Glomerular endothelial cell (primary cell): ENCODE measurements around the gene FMN2. TPM values are rescaled to one million over a fixed set of nuclear protein-coding genes. Genes with fewer than 3 reads are reported as not detected.

Source experiments
- DNase-seq: peaks from one replicate; pipeline ENCODE4 v3.0.0-alpha.2; 2011; ENCODE audit warnings: low read depth, low spot score; ENCODE audit errors: extremely low read depth
- total RNA-seq: library from RNA; depleted of rRNA; stranded (reverse); fragments of >200 nt; gene quantifications from 2 replicates; pipeline ENCODE4 v1.2.3, GENCODE V29; 2015

FMN2 gene
- total RNA-seq, 1 donor from 2014 or later, result 7.5 TPM

DNA sequence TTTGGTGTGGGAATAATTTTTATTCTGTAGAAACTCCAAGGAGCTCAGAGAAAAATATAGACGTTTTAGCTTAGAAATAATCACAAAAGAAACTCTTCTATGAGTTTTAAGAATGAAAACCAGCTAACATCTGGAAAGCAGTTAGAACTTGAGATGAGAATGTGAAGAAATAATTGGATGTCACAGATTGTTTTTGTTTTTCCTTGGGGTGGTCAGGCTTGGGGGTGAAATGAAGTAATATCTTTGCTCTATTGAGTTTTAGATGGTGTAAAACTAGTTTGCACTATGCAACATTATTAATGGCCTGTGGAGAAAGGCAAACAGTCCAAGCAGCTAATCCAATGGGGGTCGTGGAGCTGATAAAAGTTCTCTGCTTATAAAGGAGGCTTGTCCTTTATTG, 101.2 kb downstream of the FMN2 start:
- no peak for DNase-seq

DNA sequence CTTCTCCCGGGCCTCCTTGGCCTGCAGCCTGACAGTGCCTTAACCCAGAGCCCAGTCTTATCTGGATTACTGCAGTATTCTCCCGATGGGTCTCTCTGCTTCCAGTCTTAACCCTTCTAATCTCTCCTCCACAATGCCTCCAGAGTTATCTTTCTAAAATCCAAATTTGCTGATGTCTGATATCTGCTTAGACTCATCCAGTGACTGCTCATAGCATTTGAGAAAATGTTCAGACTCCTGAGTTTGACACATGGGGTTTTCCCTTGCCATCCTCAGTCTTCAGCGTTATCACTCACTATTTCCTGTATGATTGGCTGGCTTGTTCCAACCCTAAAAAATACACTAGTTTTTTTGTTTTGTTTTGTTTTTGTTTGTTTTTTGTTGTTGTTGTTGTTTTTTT, 102.0 kb downstream of the FMN2 start:
- no peak for DNase-seq

DNA sequence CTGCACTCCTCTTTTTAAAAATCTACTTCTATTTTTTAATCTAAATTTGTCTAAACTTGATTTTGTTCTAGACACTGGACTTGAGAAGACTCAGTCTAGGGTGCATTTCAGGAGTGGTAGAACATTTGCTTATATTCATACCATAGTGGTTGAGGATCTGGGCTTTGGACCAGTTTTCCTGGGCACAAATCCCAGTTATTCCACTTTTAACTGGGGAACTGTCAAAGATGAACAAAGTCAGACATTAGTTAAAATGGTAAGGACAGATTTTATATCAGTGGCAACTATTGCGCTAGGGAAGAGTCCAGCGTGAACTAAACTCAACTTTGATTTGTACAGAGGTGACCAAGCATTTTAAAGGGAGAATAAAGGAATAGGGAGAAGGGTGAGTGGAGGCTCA, 102.4 kb downstream of the FMN2 start:
- no peak for DNase-seq

DNA sequence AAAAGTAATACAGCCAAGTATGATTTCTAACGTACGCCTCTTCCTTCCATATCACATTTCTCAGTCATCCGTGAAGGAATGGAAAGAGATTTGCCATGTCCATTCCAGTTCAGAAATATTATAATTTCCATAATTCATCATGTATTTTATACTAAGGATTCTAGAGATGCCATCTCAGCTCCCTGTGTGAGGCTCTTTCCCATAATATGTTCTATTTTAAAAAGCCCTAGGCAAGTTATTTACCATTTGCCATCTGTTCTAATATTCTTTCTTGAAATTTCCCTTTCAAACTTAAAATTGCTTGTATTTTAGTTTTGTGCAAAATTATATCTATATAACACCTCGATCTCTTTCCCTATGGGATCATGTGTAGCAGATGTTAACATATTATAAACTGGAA, 106.7 kb downstream of the FMN2 start:
- no peak for DNase-seq

DNA sequence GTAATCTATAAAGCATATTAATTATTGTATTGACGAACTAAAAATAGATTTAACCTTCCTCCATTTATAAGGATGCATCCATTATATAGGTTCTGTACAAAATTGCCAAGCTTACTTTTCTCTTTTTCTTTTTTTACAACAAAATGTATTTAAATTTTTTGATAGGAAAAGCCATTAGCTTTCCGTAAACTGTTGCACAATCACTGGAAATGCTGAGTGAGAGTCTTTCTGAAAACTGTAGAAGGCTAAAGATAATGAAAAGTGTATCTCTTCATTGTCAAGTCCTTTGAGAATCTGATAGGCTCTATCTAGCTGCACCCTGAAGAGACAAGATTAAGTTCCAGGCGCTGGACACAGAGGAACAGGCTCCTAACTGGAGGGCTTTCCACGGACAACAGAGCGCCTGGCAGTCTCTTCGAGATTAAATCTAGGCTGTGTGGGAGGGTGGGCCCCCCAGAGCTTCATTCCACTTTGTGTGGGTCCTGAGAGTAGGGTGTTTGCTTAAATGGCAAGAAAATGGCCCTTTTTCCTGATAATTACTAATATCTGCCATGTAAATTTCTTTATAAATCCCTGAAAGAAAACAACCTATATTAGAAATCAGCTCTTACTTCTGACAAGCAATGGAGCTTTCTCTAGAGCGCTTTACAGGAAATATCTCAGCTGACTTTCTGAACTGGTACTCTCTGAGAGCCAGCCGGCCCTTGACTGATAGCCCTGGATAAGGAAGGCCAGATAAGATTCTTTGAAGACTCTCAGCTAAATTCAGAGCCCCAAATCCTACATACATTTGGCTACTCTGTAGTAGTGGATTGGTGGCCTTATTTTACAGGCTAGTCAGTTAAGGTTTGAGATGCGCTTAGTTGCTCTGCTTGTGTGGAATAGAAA, 108.3 kb downstream of the FMN2 start:
- DNase-seq, result no peak

DNA sequence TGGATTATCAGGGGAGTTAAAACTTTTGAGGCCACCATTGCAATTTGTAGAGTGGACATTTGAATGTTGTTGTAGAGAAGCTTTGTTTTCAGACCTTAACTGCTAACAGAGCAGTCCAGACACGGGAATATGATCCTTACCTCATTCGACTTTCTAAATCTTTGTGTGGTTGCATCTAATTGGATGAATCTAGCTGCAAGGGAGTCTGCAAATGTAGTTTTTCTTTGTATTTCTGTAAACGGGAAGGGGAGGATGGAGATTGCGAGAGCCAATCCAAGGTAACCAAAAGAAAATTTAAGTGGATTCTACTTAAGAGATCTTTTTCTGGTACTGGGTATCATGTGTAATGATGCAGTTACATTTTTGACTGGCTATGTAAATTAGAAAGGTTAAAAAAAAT, 110.2 kb downstream of the FMN2 start:
- no peak for DNase-seq

DNA sequence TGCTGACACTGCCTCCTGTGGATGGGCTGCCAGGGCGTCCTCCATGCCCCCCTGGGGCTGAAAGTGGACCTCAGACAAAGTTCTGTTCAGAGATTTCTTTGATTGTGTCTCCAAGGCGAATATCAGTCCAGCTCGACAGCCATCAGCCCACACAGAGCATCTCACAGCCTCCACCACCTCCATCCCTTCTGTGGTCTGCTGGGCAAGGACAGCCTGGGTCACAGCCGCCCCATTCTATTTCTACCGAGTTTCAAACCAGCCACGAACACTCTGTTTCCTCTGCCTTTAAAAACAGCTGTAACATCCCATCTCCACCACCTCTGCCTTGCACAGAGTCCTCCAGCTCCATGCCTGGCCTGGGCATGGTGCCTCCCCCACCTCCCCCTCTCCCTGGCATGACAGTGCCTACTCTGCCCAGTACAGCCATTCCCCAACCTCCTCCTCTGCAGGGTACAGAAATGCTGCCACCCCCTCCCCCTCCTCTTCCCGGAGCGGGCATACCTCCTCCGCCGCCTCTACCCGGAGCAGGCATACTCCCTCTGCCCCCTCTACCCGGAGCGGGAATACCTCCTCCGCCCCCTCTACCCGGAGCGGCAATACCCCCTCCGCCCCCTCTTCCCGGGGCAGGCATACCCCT, 115.5 kb downstream of the FMN2 start:
- DNase-seq, result no peak

DNA sequence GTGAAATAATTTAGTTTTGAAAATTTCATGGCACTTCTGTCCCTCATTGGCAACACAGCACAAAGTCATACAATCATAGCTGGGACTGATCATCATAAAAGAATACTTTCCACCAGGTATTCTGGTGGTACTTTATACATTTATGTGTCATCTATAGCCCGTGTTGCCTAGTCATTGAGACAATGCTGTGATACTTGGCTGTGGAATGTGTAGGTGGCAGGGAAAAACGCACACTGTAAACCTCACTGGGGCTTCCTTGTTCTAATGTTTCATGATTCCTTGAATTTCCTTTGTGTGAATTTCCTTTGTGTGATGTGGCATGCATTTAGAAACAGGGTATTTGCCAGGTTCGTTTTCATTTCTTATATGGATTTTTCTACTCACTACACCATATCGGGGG, 118.3 kb downstream of the FMN2 start:
- no peak for DNase-seq

DNA sequence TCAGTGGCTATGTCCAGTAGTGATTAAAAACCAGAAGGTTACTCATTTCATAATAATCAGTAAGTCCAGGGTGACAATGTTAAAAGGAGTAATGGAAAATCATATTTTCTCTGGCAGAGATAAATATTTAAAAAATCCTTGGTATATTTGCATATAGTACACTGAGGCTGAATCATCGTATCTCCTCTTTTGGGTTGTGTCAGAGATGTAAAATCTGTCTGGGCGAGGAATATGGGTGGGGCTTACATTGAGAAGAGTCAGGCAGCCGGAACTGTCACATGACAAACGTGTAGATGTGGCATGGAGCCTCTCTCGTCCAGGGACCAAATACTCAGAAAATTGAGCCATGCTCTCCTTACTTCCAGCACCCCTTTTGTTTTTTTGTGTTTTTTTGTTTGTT, 120.9 kb downstream of the FMN2 start:
- DNase-seq, result no peak

DNA sequence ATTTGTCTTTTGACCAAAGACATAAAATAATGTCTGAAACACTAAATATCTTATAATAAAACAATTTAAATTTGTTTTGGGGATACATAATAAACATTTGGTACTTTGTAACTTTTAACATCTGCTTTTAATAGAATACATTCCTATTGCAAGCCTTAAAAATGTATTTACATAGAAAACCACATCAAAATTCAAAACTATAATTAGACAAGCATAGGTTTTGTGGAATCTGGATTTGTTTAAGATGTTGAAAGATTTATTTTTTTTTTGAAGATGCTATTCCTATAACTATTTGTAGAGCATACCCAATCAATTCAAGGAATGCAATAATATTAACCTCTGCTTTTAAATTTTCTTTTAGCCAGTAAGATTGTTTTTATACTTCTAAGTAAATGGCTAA, 125.7 kb downstream of the FMN2 start:
- DNase-seq, result no peak

DNA sequence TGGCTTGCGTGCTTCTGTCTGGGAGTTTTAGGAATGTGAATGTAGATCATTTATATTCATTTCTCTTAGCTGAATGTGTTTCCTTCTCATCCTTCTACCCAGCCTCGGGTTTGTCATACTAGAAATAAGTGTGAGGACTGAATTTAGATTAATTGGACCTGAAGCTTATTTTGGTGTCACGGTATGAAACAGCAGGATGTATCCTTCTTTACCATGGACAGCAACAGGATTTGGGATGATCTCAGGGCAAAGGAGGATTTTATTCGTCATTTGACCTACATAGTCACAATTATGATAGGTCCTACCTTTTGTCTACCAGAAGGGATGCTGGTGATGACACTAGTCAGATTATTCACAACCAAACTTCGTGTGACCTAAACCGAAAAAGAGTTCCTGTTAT, 127.4 kb downstream of the FMN2 start:
- no peak for DNase-seq

DNA sequence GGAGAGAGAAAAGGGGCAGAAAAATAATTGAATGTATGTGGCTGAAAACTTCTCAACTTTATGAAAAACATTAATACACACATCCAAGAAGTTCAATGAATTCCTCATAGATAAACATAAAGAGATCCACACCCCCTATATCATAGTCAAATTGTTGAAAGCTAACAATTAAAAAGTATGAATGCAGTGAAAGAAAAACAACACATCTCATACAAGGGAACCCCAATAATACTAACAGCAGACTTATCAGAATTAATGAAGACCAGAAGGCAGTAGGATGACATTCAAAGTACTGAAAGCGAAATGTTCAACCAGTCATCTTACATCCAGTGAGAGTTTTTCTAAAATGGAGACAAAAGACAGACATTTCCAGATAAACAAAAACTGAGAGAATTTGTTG, 134.4 kb downstream of the FMN2 start:
- DNase-seq, result no peak

DNA sequence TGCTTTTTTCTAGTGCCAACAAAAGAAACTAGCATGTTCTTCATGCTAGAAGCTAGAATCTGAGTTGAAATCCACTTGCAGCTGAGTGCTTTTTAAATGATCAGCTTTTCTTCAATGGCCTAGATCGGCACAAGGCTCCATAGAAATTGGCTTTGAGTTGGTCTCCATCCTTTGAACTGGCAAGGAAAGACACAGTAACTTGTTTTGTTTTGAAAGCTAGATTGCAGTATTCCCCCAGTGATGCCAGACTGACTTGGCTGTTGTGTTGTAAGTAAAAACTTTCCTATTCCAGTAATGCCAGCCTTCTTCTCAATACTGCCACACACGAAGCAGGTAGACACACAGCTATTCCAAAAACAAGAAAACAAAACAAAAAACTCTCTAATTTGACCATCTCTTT, 139.1 kb downstream of the FMN2 start:
- no peak for DNase-seq

DNA sequence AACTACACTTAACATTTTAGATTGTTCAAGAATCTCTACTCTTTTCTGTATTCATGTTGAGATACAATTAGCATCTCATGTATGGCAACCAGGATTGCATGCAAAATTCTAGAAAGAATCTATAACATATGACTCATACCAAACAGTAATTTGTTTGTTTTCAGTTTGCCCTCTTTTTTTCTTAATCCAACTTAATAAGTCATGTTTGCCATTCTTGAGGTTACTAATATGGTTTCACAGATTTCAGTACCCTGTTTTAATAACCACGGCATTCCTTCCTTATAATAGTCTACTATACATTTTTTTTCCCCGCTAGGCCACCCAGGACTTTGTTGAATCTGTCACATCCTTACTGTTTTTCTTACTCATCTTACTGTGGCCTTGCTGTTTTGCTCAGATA, 140.8 kb downstream of the FMN2 start:
- DNase-seq, result no peak

DNA sequence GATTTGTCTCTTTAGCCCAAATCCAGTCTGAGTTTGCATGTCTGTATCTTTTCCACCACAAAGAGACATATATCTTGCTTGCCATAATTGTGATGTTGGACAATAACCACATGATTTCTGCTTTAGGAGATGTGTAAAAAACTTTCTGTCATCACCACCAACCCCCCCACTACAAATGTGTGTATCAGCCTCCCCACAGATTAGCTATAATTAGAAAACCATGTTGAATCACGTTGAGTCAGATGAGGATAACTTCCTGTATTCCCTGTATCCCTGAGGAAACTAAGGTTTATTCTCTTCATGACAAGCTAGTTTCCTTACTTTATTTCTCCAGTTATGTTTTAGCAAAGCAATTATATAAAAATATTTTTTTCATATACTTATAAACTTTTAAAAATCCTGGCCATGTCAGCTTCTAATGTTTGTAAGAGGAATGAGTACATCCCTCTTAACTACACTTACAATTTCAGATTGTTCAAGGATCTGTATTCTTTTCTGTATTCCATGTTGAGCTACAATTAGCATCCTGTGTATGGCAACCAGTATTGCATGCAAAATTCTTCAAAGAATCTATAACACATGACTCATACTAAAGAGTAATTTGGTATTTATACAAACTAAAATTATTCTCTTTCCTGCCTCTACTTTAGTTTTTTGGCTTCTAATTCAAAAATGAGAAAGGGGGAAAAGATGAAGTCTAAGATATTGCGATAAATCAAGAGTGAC, 143.0 kb downstream of the FMN2 start:
- DNase-seq, result no peak

DNA sequence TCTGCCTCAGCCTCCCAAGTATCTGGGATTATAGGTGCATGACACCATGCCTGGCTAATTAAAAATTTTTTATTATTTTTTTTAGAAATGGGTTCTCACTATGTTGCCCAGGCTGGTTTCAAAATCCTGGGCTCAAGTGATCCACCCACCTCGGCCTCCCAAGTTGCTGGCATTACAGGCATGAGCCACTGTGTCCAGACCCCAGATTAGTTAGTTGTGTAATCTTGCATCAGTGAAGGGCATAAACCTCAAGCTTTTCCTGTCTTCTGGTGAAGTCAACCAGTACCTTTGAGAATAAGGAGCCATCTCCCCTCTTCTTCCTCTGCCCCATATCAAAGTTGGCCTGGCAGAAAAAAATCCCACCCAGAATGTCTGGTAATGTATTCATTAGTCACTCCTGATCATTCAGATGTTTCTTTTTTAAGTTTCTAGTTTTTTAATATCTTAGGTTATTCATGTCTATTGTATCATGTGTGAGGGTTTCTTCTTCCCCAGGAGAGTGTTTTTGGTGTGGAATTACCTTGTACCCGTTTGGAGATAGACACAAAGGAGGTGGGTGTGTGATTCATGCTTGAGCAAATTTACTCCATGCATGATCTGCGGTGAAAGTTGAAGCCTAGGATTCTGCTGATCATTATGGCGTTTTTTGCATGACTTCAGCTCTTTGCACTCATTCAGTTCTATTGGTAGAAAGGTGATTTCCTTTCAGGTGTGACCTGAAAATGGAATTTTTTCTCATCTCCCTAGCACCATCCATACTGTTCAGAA, 144.0 kb downstream of the FMN2 start:
- DNase-seq, result no peak

DNA sequence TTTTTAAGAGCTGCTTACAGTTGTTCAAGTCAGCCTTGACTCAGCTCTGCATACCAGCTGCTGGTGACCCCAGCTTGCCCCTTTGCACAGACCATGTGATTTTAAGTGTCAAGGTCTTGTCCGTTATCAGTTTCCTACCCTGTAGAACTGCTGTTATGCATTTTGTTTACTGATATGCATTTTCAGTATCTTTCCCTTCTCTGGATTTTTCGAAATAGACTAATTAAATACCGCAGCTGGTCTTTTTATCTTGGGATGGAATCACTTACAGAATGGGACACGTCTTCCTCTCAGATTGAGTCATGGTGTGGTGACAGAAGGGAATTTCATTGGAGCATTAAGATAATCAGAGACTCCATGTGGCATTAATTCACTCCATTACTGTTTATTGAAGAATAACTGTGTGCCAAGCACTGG, 145.6 kb downstream of the FMN2 start:
- DNase-seq, result no peak

DNA sequence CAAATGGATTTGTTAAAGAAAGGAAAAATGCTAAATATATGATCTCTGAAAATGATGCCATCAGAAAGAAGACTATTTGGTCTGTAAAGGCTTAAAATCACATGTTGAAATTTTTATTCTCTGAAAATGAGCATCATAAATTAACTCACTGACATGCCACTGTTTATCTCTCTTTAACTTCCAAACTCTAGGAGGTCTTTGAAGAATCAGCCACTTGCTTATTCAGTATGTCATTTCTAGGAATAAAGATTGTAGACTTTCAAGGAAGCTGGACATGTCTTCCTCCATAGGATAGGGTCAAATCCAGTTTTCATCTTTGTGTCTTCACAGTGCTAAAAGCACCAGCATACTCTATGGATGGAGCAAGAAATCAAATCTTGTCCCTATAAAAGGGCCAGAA, 147.6 kb downstream of the FMN2 start:
- DNase-seq, result no peak

DNA sequence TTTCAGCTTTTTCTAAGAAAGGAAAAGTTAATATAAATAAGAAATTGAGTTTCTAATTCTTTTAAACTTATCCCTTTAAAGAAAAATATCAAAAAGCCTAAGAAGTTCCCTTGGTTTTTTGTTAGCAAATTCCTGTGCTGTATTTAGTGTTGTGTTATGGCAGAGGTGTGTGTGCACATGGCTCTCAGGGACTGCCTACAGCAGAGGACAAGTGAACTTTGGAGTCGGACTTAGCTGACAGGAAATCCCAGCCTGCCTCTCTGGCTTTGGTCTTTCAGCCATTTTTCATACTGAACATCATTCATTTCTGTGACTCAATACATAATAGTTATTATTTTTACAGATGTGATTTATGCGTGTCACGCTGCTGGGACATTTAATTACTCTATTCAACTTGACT, 149.6 kb downstream of the FMN2 start:
- no peak for DNase-seq

DNA sequence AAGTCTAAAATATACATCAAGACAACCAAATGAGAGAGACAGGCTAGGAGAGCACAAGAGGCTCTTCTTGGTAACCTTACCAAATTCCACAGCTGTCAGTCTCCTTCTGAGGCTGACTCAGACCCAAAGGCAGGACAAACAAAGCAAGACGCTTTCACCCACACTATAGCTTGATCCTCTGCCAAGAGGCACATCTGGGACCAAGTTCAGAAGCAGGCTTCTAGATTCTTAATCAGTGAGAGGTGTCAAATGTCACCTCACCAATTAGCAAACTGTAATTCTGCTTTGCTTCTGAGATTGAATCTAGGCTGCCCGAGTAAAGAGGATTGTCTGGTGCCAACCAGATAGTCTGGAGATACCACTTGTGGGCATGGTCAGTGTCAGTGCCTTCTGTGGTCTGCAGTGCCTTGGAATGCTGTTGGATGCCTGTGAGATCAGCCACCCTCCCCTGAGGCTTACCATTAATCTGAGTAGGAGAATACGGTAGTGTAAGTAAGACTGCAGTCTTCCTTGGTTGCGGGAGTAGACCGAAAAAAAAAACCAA, 151.0 kb downstream of the FMN2 start:
- no peak for DNase-seq
